PC-9 (cell line): ENCODE measurements around the gene SEC31B. TPM values are rescaled to one million over a fixed set of nuclear protein-coding genes. Genes with fewer than 3 reads are reported as not detected.

Source experiments
- BruUV-seq: library from RNA; stranded (reverse); fragments of 400-500 nt; replicated peaks from 2 replicates; lab custom pipeline; 2021; lab: Mats Ljungman, UMichigan
- CTCF ChIA-PET: fragments of 300-600 bp; sonication (Branson Sonifier 250); formaldehyde crosslinking; loops from one replicate; lab custom pipeline; 2022; ENCODE audit warnings: antibody characterized with exemption; lab: Charles Lee
- POLR2A ChIA-PET: fragments of 300-600 bp; sonication (Branson Sonifier 250); formaldehyde crosslinking; loops from one replicate; lab custom pipeline; 2022; ENCODE audit warnings: antibody characterized with exemption; ENCODE audit not compliant: unreplicated experiment; lab: Charles Lee
- DNase-seq, 2 experiments: peaks; one replicate each; pipeline versions ENCODE4 v3.0.0 to v3.0.0-alpha.2; 2015 to 2022; ENCODE audit warnings: mixed read lengths in 1 of 2
- H2AFZ ChIP-seq: fragments of 200-600 bp; sonication (generic); 2 replicates; pipeline ENCODE4 v1.8.1; 2017; ENCODE audit warnings: antibody characterized with exemption
- H3F3A ChIP-seq: fragments of 200-600 bp; sonication (generic); 2 replicates; pipeline ENCODE4 v1.8.1; 2017; ENCODE audit warnings: antibody characterized with exemption, mild to moderate bottlenecking, low read depth; ENCODE audit not compliant: insufficient read depth
- H3K27ac ChIP-seq: fragments of 200-600 bp; sonication (generic); 2 replicates; pipeline ENCODE4 v1.6.1; 2016; ENCODE audit warnings: mixed run types
- H3K27me3 ChIP-seq: fragments of 200-600 bp; sonication (generic); 2 replicates; pipeline ENCODE4 v1.6.1; 2016; ENCODE audit warnings: low read depth, mixed run types; ENCODE audit not compliant: insufficient read depth
- H3K36me3 ChIP-seq: fragments of 200-600 bp; sonication (generic); 2 replicates; pipeline ENCODE4 v1.6.1; 2016; ENCODE audit warnings: low read depth, mixed run types
- H3K4me1 ChIP-seq: fragments of 200-600 bp; sonication (generic); replicated peaks from 2 replicates; pipeline ENCODE4 v1.6.1; 2016; ENCODE audit warnings: mixed run types; ENCODE audit not compliant: insufficient read depth
- H3K4me2 ChIP-seq: fragments of 200-600 bp; sonication (generic); 2 replicates; pipeline ENCODE4 v1.6.1; 2017; ENCODE audit warnings: mixed run types
- H3K4me3 ChIP-seq: fragments of 200-600 bp; sonication (generic); 2 replicates; pipeline ENCODE4 v1.6.1; 2016; ENCODE audit warnings: mixed run types
- H3K79me2 ChIP-seq: fragments of 200-600 bp; sonication (generic); 2 replicates; pipeline ENCODE4 v1.6.1; 2017; ENCODE audit warnings: low read depth, mixed run types
- H3K9me2 ChIP-seq: fragments of 200-600 bp; sonication (generic); 2 replicates; pipeline ENCODE4 v1.8.1; 2017; ENCODE audit warnings: mild to moderate bottlenecking; ENCODE audit not compliant: insufficient read depth
- H3K9me3 ChIP-seq: fragments of 200-600 bp; sonication (generic); 2 replicates; pipeline ENCODE4 v1.8.1; 2016; ENCODE audit warnings: low read depth; ENCODE audit not compliant: insufficient read depth
- H4K20me1 ChIP-seq: fragments of 200-600 bp; sonication (generic); 2 replicates; pipeline ENCODE4 v1.8.1; 2017; ENCODE audit not compliant: insufficient read depth
- CTCF ChIP-seq: fragments of 200-600 bp; sonication (generic); conservative IDR thresholded peaks from 2 replicates; pipeline ENCODE4 v1.6.1; 2017; ENCODE audit warnings: mixed run types, antibody characterized with exemption, mild to moderate bottlenecking, moderate library complexity
- EZH2 ChIP-seq: fragments of 200-600 bp; sonication (generic); IDR thresholded peaks from 2 replicates; pipeline ENCODE4 v1.8.0; 2017; ENCODE audit warnings: antibody characterized with exemption, low read depth
- intact Hi-C: fragments of 100-400 bp; cut with micrococcal nuclease; formaldehyde crosslinking; loops from one replicate; pipeline ENCODE4 v1.10.0; 2022; ENCODE audit not compliant: unreplicated experiment
- total RNA-seq: library from RNA; stranded (reverse); gene quantifications from 2 replicates; pipeline ENCODE4 v1.2.3, GENCODE V29; 2021

The SEC31B gene
- total RNA-seq, 1 experiment from 2014 or later = 7.4 TPM

DNA sequence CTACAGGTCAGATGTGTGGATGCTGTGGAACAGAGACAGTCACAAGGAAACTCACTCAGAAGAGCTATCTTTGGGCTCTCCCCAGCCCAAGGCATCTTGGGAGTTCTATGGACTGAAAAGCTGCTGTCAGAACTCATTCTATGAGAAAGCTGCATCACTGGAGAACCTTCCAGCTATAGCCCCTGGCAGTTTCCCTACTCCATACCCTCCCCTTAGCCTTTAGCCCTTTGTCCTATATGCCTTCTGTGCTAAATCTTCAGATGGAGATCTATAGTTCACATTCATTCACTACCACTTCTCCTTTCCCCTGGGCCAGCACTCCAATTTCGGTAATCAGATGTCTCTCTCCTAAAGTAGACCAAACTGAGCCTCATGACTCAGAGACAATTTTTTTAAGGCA is 49.9 kb downstream of the SEC31B start:
- H4K20me1 ChIP-seq = no peaks in the 10 kb centered on the region
- intact Hi-C loops = no loop called here
- DNase-seq = no peak
- TF ChIP-seq EZH2 = no peak
- no peak overlapping the region for H3K4me3 ChIP-seq
- no peaks in the 10 kb centered on the region for H3K4me1 ChIP-seq
- no peaks in the 10 kb centered on the region for H3K9me3 ChIP-seq
- no peak overlapping the region for H2AFZ ChIP-seq
- no peaks in the 10 kb centered on the region for H3K79me2 ChIP-seq
- H3K27ac ChIP-seq = no peak overlapping the region
- BruUV-seq = no TSS peak
- H3F3A ChIP-seq = no peaks in the 10 kb centered on the region
- no peaks in the 10 kb centered on the region for H3K9me2 ChIP-seq
- H3K27me3 ChIP-seq = peaks cover 14% of the 10 kb centered on the region; the same call in 1 of the 2 replicates
- no peak overlapping the region for H3K4me2 ChIP-seq
- POLR2A ChIA-PET = no interaction called here
- no peaks in the 10 kb centered on the region for H3K36me3 ChIP-seq
- CTCF ChIA-PET = no interaction called here

- TF ChIP-seq CTCF (no peak), EZH2 (no peak)
- Histone ChIP-seq H3K9me2 (no peaks in the 10 kb centered on the region), H3F3A (no peaks in the 10 kb centered on the region), H2AFZ (no peak overlapping the region), H3K79me2 (no peaks in the 10 kb centered on the region), H3K4me2 (no peak overlapping the region), H3K4me3 (no peak overlapping the region), H3K4me1 (no peaks in the 10 kb centered on the region), H3K9me3 (no peaks in the 10 kb centered on the region), H3K36me3 (no peaks in the 10 kb centered on the region), H3K27me3 (peaks cover 21% of the 10 kb centered on the region), H3K27ac (no peak overlapping the region), H4K20me1 (no peaks in the 10 kb centered on the region)
- ChIA-PET POLR2A (no interaction called here), CTCF (no interaction called here)
- intact Hi-C loops = no loop called here
- no peak for DNase-seq
- no TSS peak for BruUV-seq
These were observed 50.7 kb downstream of the SEC31B start for GRCh38 chr10:100468978-100469377.

DNA sequence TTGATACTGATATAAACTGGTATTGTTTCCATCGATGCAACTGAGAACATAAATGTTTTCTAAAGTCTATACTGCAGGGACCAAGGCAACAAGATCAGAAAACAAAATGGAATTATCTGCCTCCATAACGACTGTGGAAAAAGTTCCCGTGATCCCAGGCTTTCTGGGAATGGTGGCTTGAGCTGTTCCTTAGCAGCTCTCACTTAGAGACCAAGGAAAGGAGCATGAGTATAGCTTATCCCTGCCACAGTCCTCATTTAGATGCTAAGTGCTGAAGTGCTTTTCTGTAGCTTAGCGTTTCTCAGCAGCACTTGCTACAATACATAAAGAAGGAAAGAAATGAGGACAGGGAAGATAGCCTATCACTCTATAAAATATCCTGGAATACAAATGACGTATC is 51.3 kb downstream of the SEC31B start:
- Histone ChIP-seq H4K20me1 (no peaks in the 10 kb centered on the region), H3F3A (no peaks in the 10 kb centered on the region), H3K79me2 (no peaks in the 10 kb centered on the region), H3K27me3 (peaks cover 25% of the 10 kb centered on the region), H3K9me2 (no peaks in the 10 kb centered on the region), H3K9me3 (no peaks in the 10 kb centered on the region), H3K4me2 (no peak overlapping the region), H3K4me1 (no peaks in the 10 kb centered on the region), H3K36me3 (no peaks in the 10 kb centered on the region), H2AFZ (no peak overlapping the region), H3K4me3 (no peak overlapping the region), H3K27ac (no peak overlapping the region)
- intact Hi-C loops = no loop called here
- ChIA-PET POLR2A (no interaction called here), CTCF (no interaction called here)
- no peak for TF ChIP-seq CTCF
- no peak for TF ChIP-seq EZH2
- no TSS peak for BruUV-seq
- DNase-seq = no peak

DNA sequence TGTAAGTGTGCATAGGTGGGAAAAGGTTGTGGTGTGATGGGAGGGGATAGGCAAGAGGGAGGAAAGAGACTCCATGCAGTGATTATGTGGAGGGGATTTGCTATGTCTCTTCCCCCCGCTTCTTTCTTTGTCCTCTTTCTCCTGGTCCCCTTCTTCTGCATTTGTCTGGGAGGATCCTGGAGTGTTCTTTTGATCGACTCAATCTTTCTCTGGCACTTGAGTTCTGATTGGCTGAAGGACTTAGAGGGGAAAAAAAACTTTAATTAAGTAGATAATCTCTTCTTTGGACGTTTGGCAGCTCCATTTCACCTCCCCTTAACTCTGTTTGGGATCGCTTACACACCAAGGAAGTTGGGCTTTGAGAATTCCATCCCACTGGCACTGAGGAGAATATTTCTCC is 57.0 kb downstream of the SEC31B start, which contains the start of gene WNT8B:
WNT8B (plus strand) TSS at position 301 of the 400 bp plus-strand sequence. CDS start 160 bp downstream, outside the sequence.
- H3K9me2 ChIP-seq = no peaks in the 10 kb centered on the region
- CTCF ChIA-PET = no interaction called here
- H4K20me1 ChIP-seq = no peaks in the 10 kb centered on the region
- no peaks in the 10 kb centered on the region for H3K4me1 ChIP-seq
- TF ChIP-seq CTCF (no peak), EZH2 (no peak)
- H3K9me3 ChIP-seq = no peaks in the 10 kb centered on the region
- H3K27ac ChIP-seq = no peak within 1 kb of the TSS
- H3K4me3 ChIP-seq = no peak within 1 kb of the TSS
- POLR2A ChIA-PET = interaction anchor here (0.5 kb wide), 1 partner anchor 164 kb away, joined by 3 read pairs; no protein-coding TSS in a partner anchor
- H3K27me3 ChIP-seq = peaks cover 30% of the 10 kb centered on the region
- H3F3A ChIP-seq = no peaks in the 10 kb centered on the region
- no peaks in the 10 kb centered on the region for H3K36me3 ChIP-seq
- BruUV-seq = no TSS peak
- no peak for DNase-seq
- H3K79me2 ChIP-seq = no peaks in the 10 kb centered on the region
- H2AFZ ChIP-seq = no peak within 1 kb of the TSS
- H3K4me2 ChIP-seq = no peak within 1 kb of the TSS
- intact Hi-C loops = no loop called here
